IPS DF 6.9 (cell line): ENCODE data around the gene ICAM4.
"Not testable (repeated sequence)": the region's sequence is repeated elsewhere in the genome, so short reads cannot be mapped to it uniquely, and the experiment has no call there.

Experiments used
- DNase-seq: peaks from one replicate; pipeline ENCODE4 v3.0.0-alpha.2; 2013; ENCODE audit warnings: low read depth, low spot score
- H3K27ac ChIP-seq: one replicate; pipeline ENCODE4 v1.5.1; 2013; ENCODE audit warnings: low read length, control low read depth
- H3K27me3 ChIP-seq: 2 replicates; pipeline ENCODE4 v1.6.1; 2013; ENCODE audit warnings: mild to moderate bottlenecking, low read length; ENCODE audit not compliant: control insufficient read depth, insufficient read depth
- H3K36me3 ChIP-seq: 2 replicates; pipeline ENCODE4 v1.6.1; 2013; ENCODE audit warnings: low read length; ENCODE audit not compliant: control insufficient read depth, insufficient read depth
- H3K4me1 ChIP-seq: 2 replicates; pipeline ENCODE4 v1.6.1; 2013; ENCODE audit warnings: low read length; ENCODE audit not compliant: control insufficient read depth, insufficient read depth
- H3K4me3 ChIP-seq: 2 replicates; pipeline ENCODE4 v1.5.1; 2013; ENCODE audit warnings: mild to moderate bottlenecking, low read length
- H3K9me3 ChIP-seq: 2 replicates; pipeline ENCODE4 v1.6.1; 2013; ENCODE audit warnings: low read length, inconsistent platforms; ENCODE audit not compliant: control insufficient read depth, insufficient read depth
- WGBS: extraction: QIAGEN DNeasy Blood & Tissue Kit; methylation state at CpG from one replicate; pipeline ENCODE4 v1.1.7; 2013; ENCODE audit warnings: mixed read lengths, missing lambda C conversion rate; ENCODE audit not compliant: insufficient read length, insufficient coverage; 5-methylcytosine and 5-hydroxymethylcytosine counted together

Gene ICAM4

GRCh38 chr19:10333758-10334587 lies 47.2 kb downstream of the ICAM4 start:
- Histone ChIP-seq H3K4me3 (peak overlapping the region; percentile 95; the same call in 1 of the 2 replicates), H3K27ac (no peak overlapping the region), H3K4me1 (peaks cover 10% of the 10 kb centered on the region), H3K36me3 (peaks cover 12% of the 10 kb centered on the region), H3K9me3 (no peaks in the 10 kb centered on the region), H3K27me3 (no peaks in the 10 kb centered on the region)
- no peak for DNase-seq
- WGBS = no CpG with 5 or more reads among the region's 44 CpGs

DNA sequence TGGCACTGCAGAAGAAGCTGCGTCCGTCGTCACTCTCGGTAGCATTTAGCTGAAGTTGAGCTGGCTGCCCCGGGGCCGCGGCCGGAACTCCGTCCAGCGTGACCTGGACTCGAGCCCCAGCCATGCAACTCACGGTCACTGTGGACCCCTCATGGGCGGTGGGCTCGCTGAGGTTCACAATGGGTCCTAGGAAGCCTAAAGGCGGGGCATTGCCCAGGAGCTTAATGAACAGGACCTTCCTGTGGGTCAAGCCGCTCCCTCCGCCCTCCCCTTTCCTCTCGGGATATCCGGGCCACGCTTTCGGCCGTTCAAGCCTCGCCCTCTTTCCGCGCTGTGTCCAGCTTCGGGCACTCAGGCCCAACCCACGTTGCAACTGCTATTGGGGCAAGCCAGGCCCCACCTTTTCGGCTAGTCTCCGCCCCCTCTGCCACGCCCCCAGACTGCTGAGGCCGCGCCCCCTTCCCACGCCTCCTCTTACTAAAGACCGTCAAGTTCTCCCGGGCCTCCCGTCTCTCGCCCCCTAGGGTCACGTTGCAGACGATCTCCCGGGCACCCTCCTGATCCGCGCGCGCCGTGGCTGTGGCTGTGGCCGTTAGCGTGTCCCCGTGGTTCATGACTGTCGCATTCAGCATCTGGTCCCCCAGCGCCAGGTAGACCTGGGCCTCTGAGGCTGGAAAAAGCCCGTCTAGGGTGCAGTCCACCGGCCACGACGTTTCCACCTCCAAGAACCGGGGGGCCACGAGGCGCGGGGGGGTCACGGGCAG lies 48.0 kb downstream of the ICAM4 start:
- Histone ChIP-seq H3K27ac (no peak overlapping the region), H3K9me3 (no peaks in the 10 kb centered on the region), H3K4me1 (peaks cover 18% of the 10 kb centered on the region), H3K4me3 (peak overlapping the region; percentile 95; the same call in 1 of the 2 replicates), H3K36me3 (peaks cover 5% of the 10 kb centered on the region), H3K27me3 (no peaks in the 10 kb centered on the region)
- WGBS = no CpG with 5 or more reads among the region's 59 CpGs
- no peak for DNase-seq

GRCh38 chr19:10335352-10335985 lies 48.7 kb downstream of the ICAM4 start:
- peaks cover 18% of the 10 kb centered on the region for H3K4me1 ChIP-seq
- H3K27ac ChIP-seq = no peak overlapping the region
- WGBS = no CpG with 5 or more reads among the region's 26 CpGs
- no peak for DNase-seq
- no peaks in the 10 kb centered on the region for H3K27me3 ChIP-seq
- no peaks in the 10 kb centered on the region for H3K9me3 ChIP-seq
- H3K4me3 ChIP-seq = no peak overlapping the region; the same call in 1 of the 2 replicates
- H3K36me3 ChIP-seq = no peaks in the 10 kb centered on the region; the same call in 1 of the 2 replicates

DNA sequence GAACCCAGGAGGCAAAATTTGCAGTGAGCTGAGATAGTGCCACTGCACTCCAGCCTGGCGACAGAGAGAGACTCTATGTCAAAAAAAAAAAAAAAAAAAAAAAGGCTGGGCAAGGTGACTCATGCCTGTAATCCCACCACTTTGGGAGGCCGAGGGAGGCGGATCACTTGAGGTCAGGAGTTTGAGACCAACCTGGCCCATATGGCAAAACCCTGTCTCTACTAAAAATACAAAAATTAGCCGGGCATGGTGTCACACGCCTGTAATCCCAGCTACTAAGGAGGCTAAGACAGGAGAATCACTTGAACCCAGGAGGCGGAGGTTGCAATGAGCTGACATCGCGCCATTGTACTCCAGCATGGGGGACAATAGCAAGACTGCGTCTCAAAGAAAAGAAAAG lies 50.0 kb downstream of the ICAM4 start:
- H3K4me1 ChIP-seq = peaks cover 18% of the 10 kb centered on the region
- H3K9me3 ChIP-seq, H3K27ac ChIP-seq, H3K27me3 ChIP-seq, H3K36me3 ChIP-seq, DNase-seq, H3K4me3 ChIP-seq: not testable (repeated sequence)
- WGBS = no CpG with 5 or more reads among the region's 9 CpGs
